Upper lobe of left lung (tissue), 4 donors: ENCODE results near the gene PRDM11.

ENCODE experiments used
- POLR2A ChIP-seq, 4 donors: fragments of 450-650 bp; IDR thresholded peaks; one replicate each; pipeline ENCODE4 v1.5.1; 2016 to 2017; ENCODE audit warnings: antibody characterized with exemption in 4 of 4, mild to moderate bottlenecking in 2 of 4
- TF ChIP-seq, protein P1 (sequence below), 6 experiments: fragments of 450-650 bp in 4 of 6; fragments of 200-600 bp in 2 of 6; sonication (generic) in 2 of 6; IDR thresholded peaks; one replicate each; pipeline ENCODE4 v1.5.1; 2016 to 2019; ENCODE audit warnings: antibody characterized with exemption in 6 of 6

DNA sequence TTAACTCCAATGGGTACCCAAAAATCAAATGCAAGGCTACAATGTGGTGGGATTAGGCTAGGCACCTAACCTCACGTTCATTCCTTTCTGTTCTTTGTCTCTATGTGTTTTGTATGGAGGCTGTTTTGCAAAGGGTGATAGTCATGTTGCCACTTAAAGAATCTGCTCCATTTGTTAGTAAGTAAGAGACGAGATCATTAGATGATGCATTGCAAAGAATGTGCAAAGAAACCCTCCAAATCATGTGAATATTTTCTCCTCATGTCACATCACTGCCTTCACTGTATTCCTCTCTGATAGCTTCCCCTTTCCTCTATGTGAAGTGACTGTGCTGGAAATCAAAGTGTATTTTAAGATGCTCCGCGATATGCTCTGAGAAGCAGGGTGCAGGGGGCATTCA lies 127.8 kb downstream of the PRDM11 start:
- TF ChIP-seq, protein P1, sequence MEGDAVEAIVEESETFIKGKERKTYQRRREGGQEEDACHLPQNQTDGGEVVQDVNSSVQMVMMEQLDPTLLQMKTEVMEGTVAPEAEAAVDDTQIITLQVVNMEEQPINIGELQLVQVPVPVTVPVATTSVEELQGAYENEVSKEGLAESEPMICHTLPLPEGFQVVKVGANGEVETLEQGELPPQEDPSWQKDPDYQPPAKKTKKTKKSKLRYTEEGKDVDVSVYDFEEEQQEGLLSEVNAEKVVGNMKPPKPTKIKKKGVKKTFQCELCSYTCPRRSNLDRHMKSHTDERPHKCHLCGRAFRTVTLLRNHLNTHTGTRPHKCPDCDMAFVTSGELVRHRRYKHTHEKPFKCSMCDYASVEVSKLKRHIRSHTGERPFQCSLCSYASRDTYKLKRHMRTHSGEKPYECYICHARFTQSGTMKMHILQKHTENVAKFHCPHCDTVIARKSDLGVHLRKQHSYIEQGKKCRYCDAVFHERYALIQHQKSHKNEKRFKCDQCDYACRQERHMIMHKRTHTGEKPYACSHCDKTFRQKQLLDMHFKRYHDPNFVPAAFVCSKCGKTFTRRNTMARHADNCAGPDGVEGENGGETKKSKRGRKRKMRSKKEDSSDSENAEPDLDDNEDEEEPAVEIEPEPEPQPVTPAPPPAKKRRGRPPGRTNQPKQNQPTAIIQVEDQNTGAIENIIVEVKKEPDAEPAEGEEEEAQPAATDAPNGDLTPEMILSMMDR (IDR thresholded peaks at IDR 0.05): no peak
- no peak for TF ChIP-seq POLR2A (IDR thresholded peaks at IDR 0.05)
